ENCODE data around the gene ASPM.

GRCh38 chr1:197171531-197171930 is 25.1 kb upstream of the ASPM start:
- TF ChIP-seq POLR2AphosphoS5 (IDR thresholded peaks at IDR 0.05) (no peak), CTCF (IDR thresholded peaks at IDR 0.05) (no peak), EP300 (IDR thresholded peaks at IDR 0.05) (no peak)
